ENCODE measurements around the gene SMTNL2.

The SMTNL2 gene

GRCh38 chr17:4550534-4551039, 33.7 kb upstream of the SMTNL2 start:
- ATAC-seq (replicated peaks): no peak
- Mint-ChIP-seq H3K9me3 (no peaks in the 10 kb centered on the region), H3K27me3 (no peaks in the 10 kb centered on the region), H3K4me3 (no peak overlapping the region), H3K27ac (no peak overlapping the region), H3K36me3 (ENCODE audit: insufficient read depth) (peaks cover 61% of the 10 kb centered on the region), H3K4me1 (ENCODE audit: low read depth in 2 of 2) (peaks cover 14 to 20% of the 10 kb centered on the region in 2 donors)
- no peak for DNase-seq

- DNase-seq: no peak
- Mint-ChIP-seq H3K27me3 (no peaks in the 10 kb centered on the region), H3K9me3 (no peaks in the 10 kb centered on the region), H3K27ac (no peak overlapping the region), H3K36me3 (ENCODE audit: insufficient read depth) (peaks cover 58% of the 10 kb centered on the region), H3K4me1 (ENCODE audit: low read depth in 2 of 2) (peaks cover 20 to 26% of the 10 kb centered on the region in 2 donors), H3K4me3 (no peak overlapping the region)
- no peak for ATAC-seq (replicated peaks)
Measured at GRCh38 chr17:4551141-4551540, 33.2 kb upstream of the SMTNL2 start.

DNA sequence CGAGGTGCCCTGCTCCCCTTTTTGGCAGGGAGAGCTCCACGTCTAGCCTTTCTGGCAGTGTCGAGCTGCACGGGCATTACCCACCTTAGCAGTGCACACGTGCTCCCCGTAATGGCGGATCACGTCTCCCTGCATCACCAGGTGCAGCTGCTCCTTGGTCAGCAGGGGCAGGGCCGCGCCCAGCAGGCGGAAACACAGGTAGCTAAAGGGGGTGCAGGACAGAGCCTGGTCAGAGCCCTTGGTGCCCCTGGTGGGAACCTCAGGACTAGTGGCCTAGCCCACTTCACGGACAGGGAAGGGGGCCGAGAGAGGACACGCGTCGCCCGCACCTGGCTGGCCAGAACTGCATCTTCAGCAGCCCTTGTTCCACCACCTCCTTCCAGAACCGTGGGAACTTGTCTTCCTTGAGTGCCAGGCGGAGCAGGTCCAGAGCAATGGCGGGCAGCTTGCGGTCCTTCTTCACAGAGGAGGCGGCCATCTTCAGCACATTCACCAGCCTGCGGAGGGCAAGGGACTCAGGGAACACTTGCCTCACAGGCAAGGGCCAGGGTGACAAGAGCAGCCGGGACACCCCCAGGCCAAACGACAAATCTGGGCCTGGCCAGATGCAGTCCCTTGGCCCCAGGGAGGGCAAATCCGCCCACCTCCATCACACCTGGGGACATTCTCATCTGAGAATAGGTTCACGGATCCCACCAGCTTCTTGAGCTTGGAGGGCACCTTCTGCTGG, 32.4 kb upstream of the SMTNL2 start:
- Mint-ChIP-seq H3K27me3 (no peaks in the 10 kb centered on the region), H3K27ac (no peak overlapping the region), H3K9me3 (no peaks in the 10 kb centered on the region), H3K4me1 (ENCODE audit: low read depth in 2 of 2) (peaks cover 24 to 27% of the 10 kb centered on the region in 2 donors), H3K4me3 (no peak overlapping the region), H3K36me3 (ENCODE audit: insufficient read depth) (peaks cover 50% of the 10 kb centered on the region)
- DNase-seq (no peak), ATAC-seq (replicated peaks) (no peak)

GRCh38 chr17:4553669-4554068, 30.7 kb upstream of the SMTNL2 start:
- DNase-seq (no peak), ATAC-seq (replicated peaks) (no peak)
- Mint-ChIP-seq H3K27ac (peak overlapping the region in 1 of 2 donors; percentile 56), H3K9me3 (no peaks in the 10 kb centered on the region), H3K4me1 (ENCODE audit: low read depth in 2 of 2) (peaks cover 24 to 28% of the 10 kb centered on the region in 2 donors), H3K27me3 (no peaks in the 10 kb centered on the region), H3K4me3 (peak overlapping the region; percentile 90 to 96), H3K36me3 (ENCODE audit: insufficient read depth) (peaks cover 43% of the 10 kb centered on the region)

DNA sequence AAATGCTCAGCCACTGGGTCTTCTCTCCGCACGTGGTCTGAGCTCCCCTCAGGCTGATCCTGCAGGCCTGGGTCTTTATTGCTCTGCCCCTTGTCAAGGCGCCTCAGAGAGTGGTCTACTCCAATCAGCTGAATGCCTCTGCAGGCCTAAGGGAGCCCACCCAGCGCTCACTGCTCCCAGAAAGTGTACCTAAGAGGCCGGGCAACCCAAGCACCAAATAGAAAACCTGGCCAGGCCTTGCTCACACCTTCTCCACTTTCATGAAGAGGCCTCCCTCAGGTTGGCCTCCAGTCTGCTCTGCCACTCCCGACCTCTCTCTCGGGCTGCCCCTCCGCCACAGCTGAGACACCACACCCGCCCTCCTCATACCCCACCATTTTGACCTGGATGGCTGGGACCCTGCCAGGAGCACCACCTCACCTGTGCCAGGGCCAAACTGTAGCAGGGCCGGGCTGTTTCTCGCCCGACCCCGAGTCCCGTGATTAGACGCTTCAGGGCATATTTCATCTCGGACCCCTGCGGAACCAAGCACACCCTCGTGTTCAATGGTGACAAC, 29.8 kb upstream of the SMTNL2 start:
- Mint-ChIP-seq H3K4me1 (ENCODE audit: low read depth in 2 of 2) (peaks cover 24 to 28% of the 10 kb centered on the region in 2 donors), H3K27me3 (no peaks in the 10 kb centered on the region), H3K9me3 (no peaks in the 10 kb centered on the region), H3K36me3 (ENCODE audit: insufficient read depth) (peaks cover 40% of the 10 kb centered on the region), H3K4me3 (peak overlapping the region; percentile 90 to 96), H3K27ac (peak overlapping the region; percentile 92 to 95)
- DNase-seq (no peak), ATAC-seq (replicated peaks) (no peak)

DNA sequence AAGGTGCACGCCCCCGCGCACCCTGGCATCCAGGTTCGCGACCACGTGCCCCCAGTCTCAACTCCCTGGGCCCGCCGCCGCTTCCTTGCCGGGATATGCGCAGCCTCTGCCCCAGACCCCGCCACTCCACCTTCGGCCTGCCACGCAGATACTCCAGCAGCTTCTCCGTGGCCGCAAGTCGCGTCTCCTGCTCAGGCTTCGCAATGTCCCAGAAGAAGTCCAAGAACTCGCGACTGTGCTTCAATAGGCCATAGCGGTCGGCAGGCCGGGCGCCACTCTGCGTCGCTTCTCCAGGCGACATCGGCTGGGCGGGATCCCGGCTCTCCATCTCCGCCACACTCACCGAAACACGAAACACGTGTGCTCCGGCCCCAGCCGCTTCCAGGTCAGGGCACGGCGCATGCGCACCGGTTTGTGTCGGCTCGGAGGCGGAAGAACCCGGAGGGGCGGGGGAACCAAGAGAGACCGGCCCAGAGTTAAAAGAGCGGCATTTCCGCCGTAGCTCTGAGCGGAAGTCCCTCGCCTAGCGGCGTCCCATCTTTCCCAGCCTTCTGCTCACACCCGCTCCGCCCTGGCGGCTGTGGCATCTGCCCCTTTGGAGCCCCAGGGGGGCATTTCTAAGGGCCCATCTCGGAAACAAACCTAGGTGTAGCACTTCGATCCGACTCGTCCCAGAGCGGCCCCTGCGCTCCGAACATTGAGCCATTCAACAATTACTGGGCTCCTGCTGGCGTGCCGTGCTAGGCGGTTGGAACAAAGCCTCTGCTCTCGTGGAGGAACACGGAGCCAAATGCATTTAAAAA, 29.1 kb upstream of the SMTNL2 start, which contains the start of gene MYBBP1A:
TSS of gene MYBBP1A (minus strand) at position 388 of the 803 bp plus-strand sequence. CDS start at position 328, 60 bp downstream.
- Mint-ChIP-seq H3K9me3 (no peaks in the 10 kb centered on the region), H3K4me1 (ENCODE audit: low read depth in 2 of 2) (peaks cover 24 to 28% of the 10 kb centered on the region in 2 donors), H3K27me3 (no peaks in the 10 kb centered on the region), H3K4me3 (peak within 1 kb of the TSS; percentile 90 to 96), H3K27ac (peak within 1 kb of the TSS; percentile 92 to 95), H3K36me3 (ENCODE audit: insufficient read depth) (peaks cover 34% of the 10 kb centered on the region)
- DNase-seq: peak; percentile 90 to 95 (median 94)
- ATAC-seq (replicated peaks): peak; percentile 94

DNA sequence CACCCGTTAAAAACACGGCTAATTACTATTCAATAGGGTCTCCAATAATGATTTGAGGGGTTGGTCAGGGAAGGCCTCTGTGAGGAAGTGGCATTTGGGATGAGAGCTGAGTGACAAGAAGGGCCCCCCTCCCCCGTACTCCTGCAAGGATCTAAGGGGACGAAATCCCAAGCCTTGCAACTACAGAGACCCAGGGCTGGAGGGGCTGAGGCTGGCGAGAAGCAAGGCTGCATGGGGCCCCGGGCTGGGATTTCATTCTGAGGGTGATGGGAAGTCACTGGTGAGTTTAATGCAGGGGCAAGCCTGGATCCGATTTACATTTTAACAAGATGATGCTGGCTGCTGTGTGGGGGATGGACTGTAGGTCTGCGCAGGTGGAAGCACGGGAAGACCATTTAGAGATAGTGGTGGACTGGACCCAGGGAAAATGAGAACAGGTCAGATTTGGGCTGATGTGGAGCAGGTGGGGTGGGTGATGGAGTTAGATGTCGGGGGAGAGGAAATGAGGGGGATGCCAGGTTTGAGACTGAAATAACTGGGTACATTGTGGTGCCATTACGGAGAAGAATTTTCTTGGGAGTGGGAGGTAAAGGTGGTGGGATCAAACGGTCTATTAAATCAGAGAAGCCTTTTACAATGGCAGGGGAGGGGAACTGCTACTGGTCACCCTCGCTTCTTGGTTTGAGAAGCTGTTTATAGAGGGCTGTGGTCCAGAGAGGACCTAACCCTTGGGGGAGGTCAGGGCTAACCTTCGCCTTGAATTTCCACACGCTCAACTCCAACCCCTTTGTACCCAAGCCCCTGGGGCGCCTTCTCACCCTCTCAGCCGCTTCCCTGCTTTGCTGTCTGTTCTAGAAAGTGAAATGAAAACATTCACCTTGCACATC, 28.2 kb upstream of the SMTNL2 start:
- peaks cover 24 to 26% of the 10 kb centered on the region in 2 donors for H3K4me1 Mint-ChIP-seq (ENCODE audit: low read depth in 2 of 2)

GRCh38 chr17:4556996-4557395, 27.3 kb upstream of the SMTNL2 start:
- Mint-ChIP-seq H3K27ac (no peak overlapping the region), H3K4me3 (peak overlapping the region in 1 of 2 donors; percentile 90), H3K36me3 (ENCODE audit: insufficient read depth) (peaks cover 18% of the 10 kb centered on the region), H3K9me3 (no peaks in the 10 kb centered on the region), H3K27me3 (no peaks in the 10 kb centered on the region), H3K4me1 (ENCODE audit: low read depth in 2 of 2) (peaks cover 26 to 27% of the 10 kb centered on the region in 2 donors)
- no peak for DNase-seq
- no peak for ATAC-seq (replicated peaks)

More for the DNA sequence above, 28.2 kb upstream of the SMTNL2 start:
- peaks cover 27% of the 10 kb centered on the region for H3K36me3 Mint-ChIP-seq (ENCODE audit: insufficient read depth)
- H3K27me3 Mint-ChIP-seq: no peaks in the 10 kb centered on the region
- peak overlapping the region; percentile 90 to 96 for H3K4me3 Mint-ChIP-seq
- no peaks in the 10 kb centered on the region for H3K9me3 Mint-ChIP-seq
- H3K27ac Mint-ChIP-seq: peak overlapping the region; percentile 92 to 95
- no peak for DNase-seq
- no peak for ATAC-seq (replicated peaks)

GRCh38 chr17:4557626-4558346, 26.5 kb upstream of the SMTNL2 start:
- Mint-ChIP-seq H3K27me3 (no peaks in the 10 kb centered on the region), H3K27ac (no peak overlapping the region)
- ATAC-seq (replicated peaks): no peak

DNA sequence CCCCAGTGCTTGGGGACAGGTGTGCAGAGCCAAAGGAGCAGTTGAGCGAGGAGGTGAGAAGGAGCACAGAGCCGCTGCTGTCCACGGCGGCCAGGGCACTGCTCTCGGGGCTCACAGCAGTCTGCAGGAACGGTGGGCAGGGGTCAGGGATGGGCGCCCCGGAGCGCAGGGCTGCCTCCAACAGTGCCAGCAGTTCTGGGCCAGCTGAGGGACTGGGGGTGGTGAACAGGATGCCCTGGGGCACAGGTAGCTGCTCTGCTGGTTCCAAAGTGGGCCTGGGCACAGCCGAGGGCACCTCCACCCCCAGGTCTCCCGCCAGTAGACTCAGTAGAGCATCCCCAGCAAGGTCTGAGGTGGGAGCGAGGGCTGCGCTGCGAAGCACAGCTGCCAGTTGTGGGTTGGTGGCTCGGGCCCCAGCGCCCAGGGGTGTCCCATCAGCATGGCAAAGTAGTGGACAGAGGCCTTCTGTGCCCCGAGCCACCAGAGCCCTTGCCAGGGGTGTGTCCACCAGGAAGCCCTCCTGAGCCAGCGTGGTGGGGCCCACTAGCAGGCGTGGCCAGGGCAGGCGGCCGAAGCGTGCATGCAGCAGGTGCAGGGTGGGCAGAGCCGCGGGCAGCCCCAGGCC, 25.9 kb upstream of the SMTNL2 start:
- no peak overlapping the region for H3K27ac Mint-ChIP-seq
- DNase-seq: no peak
- no peaks in the 10 kb centered on the region for H3K27me3 Mint-ChIP-seq
- peaks cover 15% of the 10 kb centered on the region for H3K36me3 Mint-ChIP-seq (ENCODE audit: insufficient read depth)
- H3K4me1 Mint-ChIP-seq (ENCODE audit: low read depth in 2 of 2): peaks cover 33 to 35% of the 10 kb centered on the region in 2 donors
- H3K4me3 Mint-ChIP-seq: no peak overlapping the region
- no peaks in the 10 kb centered on the region for H3K9me3 Mint-ChIP-seq
- no peak for ATAC-seq (replicated peaks)

More at GRCh38 chr17:4557626-4558346, 26.5 kb upstream of the SMTNL2 start:
- Mint-ChIP-seq H3K4me1 (ENCODE audit: low read depth in 2 of 2) (peaks cover 32 to 34% of the 10 kb centered on the region in 2 donors), H3K9me3 (no peaks in the 10 kb centered on the region), H3K4me3 (peak overlapping the region in 1 of 2 donors; percentile 21), H3K36me3 (ENCODE audit: insufficient read depth) (peaks cover 15% of the 10 kb centered on the region)
- DNase-seq: no peak

GRCh38 chr17:4559139-4559791, 25.1 kb upstream of the SMTNL2 start:
- Mint-ChIP-seq H3K9me3 (no peaks in the 10 kb centered on the region), H3K27me3 (no peaks in the 10 kb centered on the region), H3K36me3 (ENCODE audit: insufficient read depth) (peaks cover 15% of the 10 kb centered on the region), H3K4me3 (no peak overlapping the region), H3K27ac (no peak overlapping the region), H3K4me1 (ENCODE audit: low read depth in 2 of 2) (peaks cover 26 to 29% of the 10 kb centered on the region in 2 donors)
- no peak for DNase-seq
- ATAC-seq (replicated peaks): no peak
